Renal pelvis (tissue), 4 donors: ENCODE data around the gene RSPRY1. TPM values are rescaled to one million over a fixed set of nuclear protein-coding genes. Genes with fewer than 3 reads are reported as not detected.
"Not testable (repeated sequence)": the region's sequence is repeated elsewhere in the genome, so short reads cannot be mapped to it uniquely, and the experiment has no call there.

ENCODE experiments used
- DNase-seq: peaks from one replicate; pipeline ENCODE4 v3.0.0-alpha.2; 2013
- polyA plus RNA-seq, 3 donors: library from polyadenylated mRNA; unstranded; fragments of 120-200 nt; gene quantifications; one replicate each; pipeline ENCODE4 v1.2.1, GENCODE V29; 2013; ENCODE audit not compliant: insufficient read length in 3 of 3

The RSPRY1 gene
- polyA plus RNA-seq, 3 donors: 44.2 to 50.3 (median 44.7) TPM

DNA sequence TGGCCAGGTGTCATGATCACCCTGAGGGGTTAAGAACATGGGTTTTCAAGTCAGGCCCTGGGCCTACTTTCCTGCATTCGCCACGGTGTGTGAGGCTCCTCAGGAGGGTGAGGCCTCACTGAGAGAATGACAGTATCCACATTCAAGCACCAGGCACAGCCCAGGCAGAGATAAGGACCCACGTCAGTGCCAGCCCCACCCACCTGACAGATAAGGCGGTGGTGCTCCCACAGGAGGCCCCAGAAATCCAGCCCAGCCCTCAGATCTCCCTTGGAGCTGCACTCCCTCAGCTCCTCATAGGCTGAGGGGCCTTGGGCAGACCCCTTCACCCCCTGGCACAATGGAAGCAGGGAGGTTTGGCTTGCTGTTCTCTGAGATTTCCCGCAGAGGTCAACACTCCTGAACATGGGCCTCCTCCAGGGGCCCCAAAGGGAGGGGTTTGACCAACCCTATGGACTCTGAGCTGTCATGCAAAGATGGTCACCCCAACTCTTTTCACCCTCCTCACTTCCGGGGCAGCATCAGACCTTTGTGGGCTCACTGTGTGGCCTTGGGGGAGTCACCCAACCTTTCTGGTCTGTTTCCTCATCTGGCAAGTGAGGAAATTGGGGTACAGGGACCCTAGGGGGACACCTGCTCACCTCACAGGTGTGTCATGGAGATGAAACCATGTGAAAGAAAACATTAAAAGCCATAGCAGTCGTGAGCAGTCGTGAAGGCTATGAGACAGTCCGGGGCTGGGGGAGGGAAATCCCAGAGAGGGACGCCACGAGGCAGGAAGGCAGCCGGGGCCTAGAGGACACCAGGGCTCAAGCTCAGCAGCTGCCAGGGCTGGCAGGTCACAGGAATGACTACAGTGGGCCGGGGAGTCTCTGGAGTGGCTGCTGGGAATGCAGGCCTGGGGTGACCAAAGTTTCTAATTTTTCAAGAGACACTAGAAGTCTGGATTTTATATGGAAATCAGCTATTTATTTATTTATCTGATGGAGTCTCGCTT lies 83.0 kb downstream of the RSPRY1 start:
- DNase-seq: no peak

DNA sequence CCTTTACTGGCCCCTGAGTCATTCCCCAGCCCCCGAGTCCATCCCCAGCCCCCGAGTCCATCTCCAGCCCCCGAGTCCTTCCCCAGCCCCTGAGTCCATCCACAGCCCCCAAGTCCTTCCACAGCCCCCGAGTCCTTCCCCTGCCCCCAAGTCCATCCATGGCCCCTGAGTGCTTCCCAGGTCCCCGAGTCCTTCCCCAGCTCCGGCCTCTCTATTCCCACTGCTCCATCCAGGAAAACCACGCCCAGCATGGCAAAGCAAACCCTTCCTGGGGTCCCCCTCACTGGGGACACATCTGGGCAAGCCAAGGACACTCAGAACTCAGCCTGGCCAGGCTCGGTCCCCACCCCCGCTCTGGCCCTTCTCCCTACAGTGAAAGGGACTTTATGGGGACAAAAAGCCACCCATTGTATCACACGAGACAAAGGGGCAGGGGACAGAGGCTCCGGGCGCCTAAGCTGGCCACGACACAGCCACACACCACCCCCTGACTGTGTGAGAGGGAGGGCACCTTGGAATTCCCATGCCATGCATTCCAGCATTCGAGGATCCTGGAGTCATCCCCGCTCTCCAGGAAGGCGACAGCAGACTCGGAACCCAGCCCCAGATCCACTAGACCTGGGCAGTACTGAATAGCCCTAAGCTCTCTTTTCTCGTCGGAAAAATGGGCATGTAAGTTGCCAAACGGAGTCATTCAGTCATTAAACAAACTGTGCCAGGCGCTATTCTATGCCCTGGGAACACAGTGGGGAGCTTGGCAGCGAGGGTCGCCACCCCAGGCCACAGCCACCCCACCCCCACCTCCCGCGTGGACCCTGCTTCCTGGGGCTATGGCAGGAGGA lies 84.3 kb downstream of the RSPRY1 start:
- no peak for DNase-seq

DNA sequence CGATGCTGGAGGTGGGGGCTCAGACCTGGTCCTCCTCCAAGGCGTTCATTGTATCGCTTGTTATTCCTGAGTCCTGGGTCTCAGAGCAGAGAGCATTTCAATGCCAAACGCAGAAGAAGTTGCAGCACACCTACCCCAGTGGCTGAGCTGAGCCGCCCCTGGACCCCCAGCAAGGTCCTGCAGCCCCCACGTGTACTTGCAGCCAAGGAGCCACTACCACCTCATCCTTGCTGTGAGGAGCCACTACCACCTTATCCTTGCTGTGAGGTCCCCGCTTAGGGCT lies 84.9 kb downstream of the RSPRY1 start:
- DNase-seq: no peak

DNA sequence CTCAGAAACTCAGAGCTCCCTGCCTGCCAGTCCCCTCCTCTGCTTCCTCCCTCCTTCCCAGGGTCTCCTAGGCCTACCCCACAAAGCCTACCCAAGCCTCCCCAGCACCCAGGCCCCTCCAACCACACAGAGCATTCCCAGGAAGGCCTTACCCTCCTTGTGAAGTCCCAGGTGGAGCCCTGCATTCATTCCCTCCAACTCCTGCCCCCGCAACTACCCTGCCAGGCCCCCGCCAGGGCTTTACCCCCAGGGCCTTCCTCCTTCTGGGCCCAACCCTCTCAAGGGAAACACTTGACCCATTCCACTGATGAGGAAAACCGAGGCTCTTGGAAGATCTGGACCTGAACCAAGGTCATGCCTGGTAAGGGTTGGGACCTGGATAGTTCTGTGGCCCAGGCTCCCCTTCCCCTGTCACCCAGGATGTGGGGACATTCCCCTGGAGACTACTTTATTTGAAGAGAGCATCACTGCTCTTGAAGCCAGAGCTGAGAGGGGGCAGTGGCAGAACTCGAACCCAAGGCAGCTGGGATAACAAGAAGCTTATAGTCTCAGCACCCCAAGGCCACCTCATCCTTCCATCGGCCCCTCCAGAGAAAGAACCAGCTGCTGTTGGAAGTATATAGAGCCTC lies 85.9 kb downstream of the RSPRY1 start:
- no peak for DNase-seq

DNA sequence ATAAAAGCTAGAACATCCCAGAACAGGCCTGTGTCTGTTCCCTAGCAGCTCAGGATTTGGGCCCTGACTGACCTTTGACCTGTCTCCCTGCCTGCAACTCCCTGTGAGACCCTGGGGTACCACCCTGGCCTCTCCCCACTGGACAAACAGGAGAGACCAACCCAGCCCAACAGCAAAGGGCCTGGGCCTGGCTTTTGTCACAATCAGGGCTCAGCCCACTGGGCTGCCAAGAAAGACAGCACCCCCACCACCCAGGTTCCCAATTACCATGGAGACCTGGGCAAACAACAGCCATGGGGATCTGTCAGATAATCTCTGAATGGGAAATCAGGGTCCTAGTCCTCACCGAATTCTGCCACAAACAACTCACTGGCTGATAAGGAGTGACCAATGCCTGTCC lies 87.2 kb downstream of the RSPRY1 start:
- DNase-seq: no peak

DNA sequence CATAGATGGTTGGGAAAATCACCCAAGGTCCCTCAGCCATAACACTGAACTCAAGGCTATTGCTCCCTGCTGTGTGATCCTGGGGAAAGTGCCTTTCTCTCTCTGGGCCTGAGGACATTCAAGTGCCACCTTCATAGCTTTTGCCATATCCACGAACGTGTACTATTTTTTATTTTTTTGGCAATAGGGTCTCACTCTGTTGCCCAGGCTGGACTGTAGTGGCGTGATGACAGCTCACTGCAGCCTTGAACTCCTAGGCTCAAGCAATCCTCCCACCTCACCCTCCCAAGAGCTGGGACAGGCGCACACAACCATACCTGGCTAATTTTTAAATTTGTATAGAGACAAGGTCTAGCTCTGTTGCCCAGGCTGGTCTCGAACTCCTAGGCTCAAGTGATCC lies 87.7 kb downstream of the RSPRY1 start:
- DNase-seq: no peak

DNA sequence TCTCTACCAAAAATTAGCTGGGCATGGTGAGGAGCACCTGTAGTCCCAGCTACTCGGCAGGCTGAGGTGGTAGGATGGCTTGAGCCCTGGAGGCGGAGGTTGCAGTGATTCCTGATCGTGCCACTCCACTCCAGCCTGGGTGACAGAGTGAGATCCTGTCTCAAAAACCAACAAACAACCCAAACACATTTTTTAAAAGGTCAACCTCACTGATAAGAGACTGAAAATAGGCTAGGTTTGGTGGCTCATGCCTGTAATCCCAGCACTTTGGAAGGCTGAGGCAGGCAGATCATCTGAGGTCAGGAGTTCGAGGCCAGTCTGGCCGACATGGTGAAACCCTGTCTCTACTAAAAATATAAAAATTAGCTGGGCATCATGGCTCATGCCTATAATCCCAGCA lies 89.8 kb downstream of the RSPRY1 start:
- DNase-seq: not testable (repeated sequence)

DNA sequence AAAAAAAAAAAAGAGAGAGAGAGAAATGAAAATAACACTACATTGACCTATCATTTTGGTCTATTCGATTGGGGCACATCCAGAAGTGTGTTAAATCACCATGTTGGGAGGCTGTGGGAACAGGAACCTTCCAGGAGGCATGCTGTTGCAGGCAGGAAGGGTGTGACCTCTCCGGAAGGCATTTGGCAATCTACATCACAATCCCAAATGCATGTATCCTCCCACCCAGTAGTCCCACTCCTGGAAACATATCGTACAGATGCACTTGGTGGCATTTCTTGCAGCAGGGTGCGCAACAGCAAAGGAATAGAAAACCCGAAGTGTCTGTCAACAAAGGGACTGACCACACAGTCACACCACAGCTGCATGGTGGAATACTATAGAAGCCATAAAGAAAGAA lies 90.5 kb downstream of the RSPRY1 start:
- no peak for DNase-seq

DNA sequence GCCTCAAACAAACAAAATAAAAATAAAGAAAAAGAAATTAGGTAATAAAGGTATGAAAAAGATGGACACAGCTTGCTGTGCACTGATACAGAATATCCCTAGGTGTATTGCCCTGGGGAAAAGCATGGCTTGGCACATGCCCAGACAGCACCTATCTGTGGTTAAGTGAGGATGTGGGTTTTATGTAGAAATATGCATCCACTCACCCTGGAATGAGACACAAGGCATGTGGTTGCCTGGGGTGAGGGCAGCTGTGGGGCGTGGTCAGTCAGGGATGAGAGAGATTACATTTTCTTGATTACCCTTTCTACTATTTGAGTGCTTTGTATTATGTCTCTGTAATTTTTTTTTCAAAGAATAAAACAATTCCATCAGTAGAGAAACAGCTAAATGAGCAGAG lies 91.5 kb downstream of the RSPRY1 start:
- DNase-seq: no peak

DNA sequence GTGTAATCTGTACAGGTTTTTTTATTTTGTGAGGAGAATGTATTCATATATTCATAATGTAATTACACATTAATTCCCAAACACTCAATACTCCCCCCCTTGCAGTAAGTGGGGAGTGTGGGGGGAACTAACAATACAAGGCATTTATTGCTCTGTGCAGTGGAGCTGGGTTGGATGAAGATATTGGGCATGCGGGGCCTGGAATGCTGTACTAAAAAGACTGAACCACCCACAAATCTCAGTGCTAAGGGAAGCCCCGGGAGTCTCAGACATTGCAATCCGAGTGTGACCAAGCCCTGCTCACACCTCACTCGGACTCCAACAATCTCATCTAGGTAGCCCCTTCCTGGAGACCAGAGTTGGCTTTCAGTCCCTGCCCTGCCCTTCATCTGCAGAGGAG lies 92.4 kb downstream of the RSPRY1 start:
- no peak for DNase-seq

DNA sequence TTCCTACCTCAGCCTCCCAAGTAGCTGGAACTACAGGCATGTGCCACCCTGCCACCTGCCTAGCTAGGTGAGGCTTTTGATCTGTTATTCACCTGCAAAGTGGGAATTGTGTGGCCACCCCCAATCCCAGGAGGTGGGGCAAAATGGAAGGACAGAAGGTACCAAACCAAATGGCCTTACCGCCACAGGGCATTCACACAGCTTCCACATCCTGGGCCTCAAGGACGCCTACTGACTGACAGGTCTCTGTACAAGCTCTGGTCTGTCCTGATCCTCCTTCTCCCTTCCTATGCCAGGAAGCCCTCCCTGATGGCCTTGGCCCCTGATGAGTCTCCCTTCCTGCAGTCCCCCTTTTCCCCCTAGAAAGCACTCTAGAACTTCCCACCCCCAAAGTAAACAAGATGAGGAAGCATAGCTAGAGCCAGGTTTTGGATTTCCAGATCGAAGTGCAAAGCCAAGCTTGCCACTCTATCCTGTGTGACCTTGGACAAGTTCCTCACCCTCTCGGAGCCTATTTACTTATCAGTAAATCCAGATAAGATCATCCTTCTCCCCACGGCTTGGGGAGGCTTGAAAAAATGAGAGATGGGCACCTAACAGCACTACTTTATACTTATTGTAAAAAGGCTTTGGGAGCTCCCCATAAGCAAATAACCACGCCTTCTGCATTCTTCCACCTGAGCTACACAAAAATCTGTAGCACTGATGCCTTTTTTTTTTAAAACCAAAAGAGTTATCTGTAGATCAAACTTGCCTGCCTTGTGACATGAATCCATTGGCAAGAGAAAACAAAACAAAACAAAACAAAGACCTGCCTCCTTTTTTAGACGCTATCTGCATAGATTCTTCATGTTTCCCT lies 93.9 kb downstream of the RSPRY1 start:
- no peak for DNase-seq

DNA sequence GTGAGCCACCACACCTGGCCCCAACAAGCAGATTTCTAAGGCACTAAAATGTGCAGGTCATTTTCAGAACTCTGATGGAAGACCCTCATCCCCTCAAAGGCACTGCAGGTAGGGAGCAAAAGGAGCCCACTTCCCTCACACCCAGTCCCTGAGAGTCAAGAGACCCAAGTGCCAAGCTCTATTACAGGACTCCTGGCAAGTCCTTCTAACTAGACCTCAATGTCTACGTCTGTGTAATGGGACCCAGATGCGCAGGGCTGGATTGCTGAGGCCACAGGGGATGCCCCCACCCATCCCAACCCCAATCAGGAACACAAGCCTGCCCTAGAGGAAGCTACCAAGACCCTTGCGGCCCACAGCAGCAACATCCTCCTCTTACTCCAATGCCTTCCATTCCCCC lies 95.7 kb downstream of the RSPRY1 start:
- DNase-seq: no peak

DNA sequence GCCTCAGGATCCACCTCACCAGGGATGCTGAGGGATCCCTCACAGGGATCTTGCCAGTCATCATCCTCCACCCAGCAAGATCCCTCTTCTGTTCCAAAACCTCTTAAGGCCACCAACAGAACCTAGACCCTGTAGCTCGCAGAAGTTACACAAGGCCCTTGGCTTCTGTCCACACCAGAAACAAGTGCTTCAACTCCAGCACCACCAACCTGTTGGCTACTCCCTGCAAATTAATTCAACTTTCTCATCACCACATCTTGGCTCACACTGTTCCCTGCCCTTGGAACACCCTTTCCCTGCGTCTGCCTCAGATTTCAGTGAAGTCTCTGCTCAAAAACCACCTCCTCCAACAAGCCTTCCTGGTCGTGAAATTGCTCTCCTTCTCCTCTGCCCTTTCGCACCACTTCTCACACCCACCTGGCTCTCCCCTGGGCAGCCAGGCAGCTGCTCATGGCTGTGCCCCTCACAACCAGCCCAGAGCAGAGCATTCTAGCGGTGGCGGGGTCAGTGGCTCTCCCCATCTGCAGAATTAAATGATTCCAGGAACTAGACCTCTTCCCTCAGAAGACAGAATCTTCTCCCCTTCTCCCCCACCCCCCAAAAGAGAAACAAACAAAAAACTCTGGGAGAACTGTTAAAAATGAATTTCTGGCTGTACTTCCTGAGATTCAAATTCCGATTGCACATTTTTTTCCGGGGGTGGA lies 96.5 kb downstream of the RSPRY1 start:
- no peak for DNase-seq

DNA sequence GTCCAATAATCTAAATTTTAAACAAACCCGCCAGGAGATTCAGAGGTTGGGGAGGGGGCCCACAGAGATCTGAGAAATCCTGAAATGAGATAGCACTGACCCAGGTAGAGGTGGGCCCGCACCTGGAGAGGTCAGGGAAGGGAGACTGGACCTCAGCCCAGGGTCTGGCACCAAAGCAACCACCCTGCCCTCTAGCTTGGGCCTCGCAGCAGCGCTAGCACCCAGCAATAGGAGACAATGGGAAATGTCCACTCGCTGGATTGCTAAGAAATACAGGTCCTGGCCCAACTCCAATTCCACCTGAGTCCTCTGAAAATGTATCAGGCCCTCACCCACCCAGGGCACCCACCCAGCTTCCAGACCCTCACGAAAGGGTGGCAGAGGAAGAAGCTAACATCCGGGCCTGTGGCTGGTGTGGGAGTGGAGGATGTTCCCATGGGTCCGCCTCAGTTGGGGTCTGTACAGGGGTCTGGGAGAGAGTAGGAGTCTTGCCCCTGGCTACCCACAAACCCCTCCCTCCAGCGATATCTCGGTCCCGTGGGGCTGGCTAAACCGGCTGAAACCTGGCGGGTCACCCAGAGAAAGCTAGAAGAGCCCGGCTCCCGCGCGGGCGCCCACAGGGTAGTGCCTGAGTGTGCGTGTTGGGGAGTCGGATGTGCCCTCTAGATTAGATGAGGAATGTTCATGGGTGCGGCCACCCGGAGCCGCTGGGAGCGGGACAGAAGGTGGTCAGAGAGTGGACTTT lies 97.3 kb downstream of the RSPRY1 start:
- DNase-seq: no peak

DNA sequence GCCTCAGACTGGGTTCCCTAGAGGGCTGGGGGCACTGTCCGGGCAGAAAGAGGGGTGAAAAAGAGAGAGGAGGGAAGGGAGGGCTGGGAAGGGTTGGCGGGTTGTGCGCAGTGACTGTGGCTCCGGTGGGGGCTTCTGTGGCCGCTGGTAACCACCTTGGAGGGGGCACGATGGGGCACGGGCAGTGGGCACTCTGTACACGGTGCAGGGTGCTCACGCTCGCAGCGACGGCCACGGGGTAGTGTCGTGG lies 97.8 kb downstream of the RSPRY1 start:
- DNase-seq: no peak

DNA sequence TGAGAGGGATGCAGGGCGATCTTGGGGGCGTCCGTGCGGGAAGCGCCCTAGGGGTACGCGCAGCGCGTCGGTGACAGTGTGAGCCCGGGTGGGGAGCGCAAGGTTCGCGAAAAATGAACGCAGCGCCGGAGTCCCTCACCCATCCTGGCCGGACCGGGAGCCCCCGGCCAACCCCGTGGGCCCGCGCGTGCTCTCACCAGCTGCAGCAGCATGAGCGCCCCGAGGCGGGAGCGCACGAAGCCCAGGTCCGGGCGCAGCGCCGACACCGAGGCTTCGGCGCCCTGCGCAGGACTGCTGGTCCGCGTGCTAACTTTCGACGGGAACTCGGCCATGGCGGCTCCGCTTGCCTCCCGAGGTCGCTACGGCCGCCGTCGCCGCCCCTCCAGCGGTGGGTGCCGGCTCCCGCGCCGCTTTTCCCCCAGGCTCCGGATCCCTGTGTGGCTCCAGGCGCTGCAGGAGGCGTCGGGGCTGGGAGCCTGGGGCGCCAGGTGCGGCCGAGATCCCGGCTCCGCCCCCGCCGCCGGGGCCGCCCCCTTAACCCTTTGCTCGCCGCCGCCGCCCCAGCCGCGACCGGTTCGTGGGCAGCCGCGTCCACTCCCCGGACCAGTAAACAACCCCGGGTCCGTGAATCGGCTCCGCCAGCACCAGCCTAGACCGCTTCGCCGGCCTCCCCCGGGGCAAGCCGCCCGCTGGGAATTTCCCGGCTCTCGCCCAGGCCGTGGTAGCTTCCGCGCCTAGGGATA lies 98.3 kb downstream of the RSPRY1 start, which contains the start of gene PLLP:
TSS of gene PLLP (minus strand) at position 464 of the 743 bp plus-strand sequence. CDS start at position 332, 132 bp downstream.
- DNase-seq: no peak

DNA sequence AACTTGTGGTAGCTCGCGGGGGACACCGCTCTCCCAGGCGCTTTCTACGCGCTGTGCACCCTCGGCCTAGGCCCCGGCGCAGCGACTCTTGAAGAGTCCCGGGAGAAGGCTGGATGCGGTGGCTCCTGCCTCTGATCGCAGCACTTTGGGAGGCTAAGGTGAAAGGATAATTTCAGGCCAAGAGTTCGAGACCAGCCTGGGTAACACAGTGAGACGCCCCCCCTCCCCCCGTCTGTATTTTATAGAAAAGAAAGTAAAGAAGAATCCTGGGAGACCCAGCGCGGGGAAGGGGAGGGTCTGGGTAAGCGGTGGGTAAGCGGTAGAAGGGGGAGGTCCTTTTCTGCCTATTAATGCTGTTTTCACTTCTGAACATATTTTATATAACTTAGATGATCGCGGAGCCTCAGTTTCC lies 98.8 kb downstream of the RSPRY1 start:
- no peak for DNase-seq

DNA sequence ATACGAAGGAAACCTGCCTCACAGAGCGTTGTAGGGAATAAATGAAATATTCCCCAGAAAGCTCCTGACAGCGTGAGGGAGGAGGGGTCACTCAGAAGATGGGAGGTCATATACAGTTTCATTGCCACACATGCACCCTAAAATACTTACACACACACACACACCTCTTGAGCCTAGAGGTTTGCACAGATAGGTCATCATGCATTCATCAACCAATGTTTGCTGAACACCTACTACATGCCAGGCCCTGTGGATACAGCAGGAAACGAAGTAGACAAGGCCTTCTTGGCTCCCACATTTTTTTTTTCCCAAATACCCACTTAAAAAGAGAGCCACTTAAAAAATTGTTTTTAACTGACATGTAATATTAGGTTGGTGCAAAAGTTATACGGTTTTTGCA lies 99.2 kb downstream of the RSPRY1 start:
- no peak for DNase-seq

DNA sequence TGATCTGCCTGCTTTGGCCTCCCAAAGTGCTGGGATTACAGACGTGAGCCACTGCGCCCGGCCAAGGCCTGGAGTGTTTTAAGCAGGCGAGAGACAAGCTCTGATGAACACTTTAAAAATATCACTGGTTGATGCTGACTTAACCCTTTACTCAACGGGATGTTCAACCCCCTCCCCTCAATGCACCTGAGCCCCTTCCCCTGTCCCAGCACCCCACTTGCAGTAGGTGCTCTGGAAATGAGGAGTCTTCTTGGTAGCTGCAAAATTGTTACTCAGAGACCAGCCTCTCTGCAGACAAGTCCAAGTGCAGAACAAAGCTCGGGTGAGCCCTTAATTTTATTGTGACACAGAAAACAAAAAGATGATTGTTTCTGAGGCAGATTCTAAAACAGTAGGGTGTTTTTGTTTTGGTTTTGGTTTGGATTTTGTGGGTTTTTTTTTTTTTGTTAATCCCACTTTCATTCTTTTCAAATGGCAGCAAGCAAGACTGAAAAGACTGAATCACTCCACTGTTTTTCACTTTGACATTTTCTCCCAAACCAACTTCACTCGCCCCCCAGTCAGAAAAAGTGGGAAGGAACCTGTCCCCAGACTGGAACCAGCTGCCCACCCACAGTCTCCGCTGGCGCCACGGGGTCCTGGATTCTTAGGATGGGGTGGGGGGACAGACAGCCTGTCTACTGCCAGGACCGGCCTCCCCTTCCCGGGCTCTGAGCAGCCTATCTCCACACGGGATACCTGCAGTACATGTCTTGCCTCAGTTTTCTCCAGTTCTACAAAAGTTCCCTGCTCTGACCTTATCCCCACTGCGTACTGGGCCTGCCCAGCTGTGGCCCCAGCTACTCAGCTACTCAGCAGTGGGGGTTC lies 103.5 kb downstream of the RSPRY1 start:
- no peak for DNase-seq
